HFFc6 (cell line): ENCODE measurements around the gene RGS6. TPM values are rescaled to one million over a fixed set of nuclear protein-coding genes. Genes with fewer than 3 reads are reported as not detected.

ENCODE experiments used
- DNase-seq: peaks from one replicate; pipeline ENCODE4 v3.0.0-alpha.2; 2018
- H3K27ac Mint-ChIP-seq: 2 replicates; pipeline ENCODE4 v1.8.0; 2020; ENCODE audit warnings: mild to moderate bottlenecking, mixed read lengths
- H3K27me3 Mint-ChIP-seq: 2 replicates; pipeline ENCODE4 v1.8.0; 2021; ENCODE audit warnings: mild to moderate bottlenecking, moderate library complexity, mixed read lengths; ENCODE audit not compliant: insufficient read depth
- H3K36me3 Mint-ChIP-seq: 2 replicates; pipeline ENCODE4 v1.8.0; 2021; ENCODE audit warnings: low read depth, mixed read lengths
- H3K4me1 Mint-ChIP-seq: 2 replicates; pipeline ENCODE4 v1.8.0; 2020; ENCODE audit warnings: low read depth, mixed read lengths
- H3K4me3 Mint-ChIP-seq: 2 replicates; pipeline ENCODE4 v1.8.0; 2020; ENCODE audit warnings: mild to moderate bottlenecking, moderate library complexity, mixed read lengths
- H3K9me3 Mint-ChIP-seq: 2 replicates; pipeline ENCODE4 v1.8.0; 2020; ENCODE audit warnings: mild to moderate bottlenecking, mixed read lengths
- CTCF ChIP-seq: fragments of 200-600 bp; sonication (generic); IDR thresholded peaks from 2 replicates; pipeline ENCODE4 v1.5.0; 2021; ENCODE audit warnings: antibody characterized with exemption, mild to moderate bottlenecking
- total RNA-seq, 6 experiments: library from RNA; stranded (reverse); fragmentation: NEBNext Ultra II Directional; extraction: Animal tissue kit (Norgen Biotek cat#: 25700); gene quantifications; 2 replicates in 1 of 6; 3 replicates in 5 of 6; pipeline ENCODE4 v1.2.3, GENCODE V29; 2021

RGS6 gene
- total RNA-seq, 6 experiments from 2014 or later = not detected

GRCh38 chr14:72164420-72165228 is 232.4 kb downstream of the RGS6 start:
- TF ChIP-seq CTCF = no peak
- Mint-ChIP-seq H3K27ac (no peak overlapping the region), H3K4me1 (no peaks in the 10 kb centered on the region), H3K9me3 (peaks cover 20% of the 10 kb centered on the region), H3K27me3 (peaks cover 1% of the 10 kb centered on the region; the same call in 1 of the 2 replicates), H3K36me3 (no peaks in the 10 kb centered on the region), H3K4me3 (no peak overlapping the region)
- no peak for DNase-seq

- Mint-ChIP-seq H3K36me3 (no peaks in the 10 kb centered on the region), H3K27me3 (peaks cover 1% of the 10 kb centered on the region; the same call in 1 of the 2 replicates), H3K9me3 (peaks cover 26% of the 10 kb centered on the region), H3K4me3 (no peak overlapping the region), H3K4me1 (no peaks in the 10 kb centered on the region), H3K27ac (no peak overlapping the region)
- no peak for TF ChIP-seq CTCF
- no peak for DNase-seq
Observed at GRCh38 chr14:72165229-72165698, 233.0 kb downstream of the RGS6 start.

- Mint-ChIP-seq H3K4me3 (no peak overlapping the region), H3K4me1 (no peaks in the 10 kb centered on the region), H3K27ac (no peak overlapping the region), H3K9me3 (peaks cover 15% of the 10 kb centered on the region), H3K36me3 (no peaks in the 10 kb centered on the region), H3K27me3 (no peaks in the 10 kb centered on the region; the same call in 1 of the 2 replicates)
- TF ChIP-seq CTCF = no peak
- no peak for DNase-seq
Observed at GRCh38 chr14:72169521-72169920, 237.3 kb downstream of the RGS6 start.

- Mint-ChIP-seq H3K4me3 (no peak overlapping the region), H3K9me3 (peaks cover 31% of the 10 kb centered on the region), H3K36me3 (no peaks in the 10 kb centered on the region), H3K27ac (no peak overlapping the region), H3K4me1 (no peaks in the 10 kb centered on the region), H3K27me3 (no peaks in the 10 kb centered on the region; the same call in 1 of the 2 replicates)
- no peak for DNase-seq
- TF ChIP-seq CTCF = no peak
Observed at GRCh38 chr14:72172049-72172448, 239.8 kb downstream of the RGS6 start.

- no peak overlapping the region for H3K27ac Mint-ChIP-seq
- H3K36me3 Mint-ChIP-seq = no peaks in the 10 kb centered on the region
- no peak for TF ChIP-seq CTCF
- H3K4me3 Mint-ChIP-seq = no peak overlapping the region
- H3K4me1 Mint-ChIP-seq = no peaks in the 10 kb centered on the region
- peaks cover 31% of the 10 kb centered on the region for H3K9me3 Mint-ChIP-seq
- no peak for DNase-seq
- no peaks in the 10 kb centered on the region; the same call in 1 of the 2 replicates for H3K27me3 Mint-ChIP-seq
Observed at GRCh38 chr14:72172597-72172996, 240.4 kb downstream of the RGS6 start.
